ENCODE results near the gene HNRNPK. TPM values are rescaled to one million over a fixed set of nuclear protein-coding genes. Genes with fewer than 3 reads are reported as not detected.

HNRNPK gene
- polyA plus RNA-seq, 1 of the 3 experiments (the other 2 are of a cell fraction) = 470 TPM

GRCh38 chr9:84007662-84008061 is 27.6 kb upstream of the HNRNPK start (continued):
- TF ChIP-seq POLR2AphosphoS5 (IDR thresholded peaks at IDR 0.05; ENCODE audit: low read depth, low read length) = no peak
- no peak for TF ChIP-seq FOXJ3 (CRISPR knock-in tag; IDR thresholded peaks at IDR 0.05)
- TF ChIP-seq JUND (IDR thresholded peaks at IDR 0.05) = no peak
- TF ChIP-seq RFX5 (IDR thresholded peaks at IDR 0.05; ENCODE audit: low read length) = no peak
- TF ChIP-seq, protein P1, sequence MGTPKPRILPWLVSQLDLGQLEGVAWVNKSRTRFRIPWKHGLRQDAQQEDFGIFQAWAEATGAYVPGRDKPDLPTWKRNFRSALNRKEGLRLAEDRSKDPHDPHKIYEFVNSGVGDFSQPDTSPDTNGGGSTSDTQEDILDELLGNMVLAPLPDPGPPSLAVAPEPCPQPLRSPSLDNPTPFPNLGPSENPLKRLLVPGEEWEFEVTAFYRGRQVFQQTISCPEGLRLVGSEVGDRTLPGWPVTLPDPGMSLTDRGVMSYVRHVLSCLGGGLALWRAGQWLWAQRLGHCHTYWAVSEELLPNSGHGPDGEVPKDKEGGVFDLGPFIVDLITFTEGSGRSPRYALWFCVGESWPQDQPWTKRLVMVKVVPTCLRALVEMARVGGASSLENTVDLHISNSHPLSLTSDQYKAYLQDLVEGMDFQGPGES (IDR thresholded peaks at IDR 0.05; ENCODE audit: low read depth, low read length) = no peak

GRCh38 chr9:84003246-84003645 is 23.2 kb upstream of the HNRNPK start:
- no peak for DNase-seq
- H3K36me3 ChIP-seq (replicated peaks in 1 of 2; ENCODE audit: control insufficient read depth in 1 of 2, insufficient read depth in 2 of 2, low read length in 1 of 2) = peaks cover 24 to 25% of the 10 kb centered on the region in 2 experiments
- 0 out of 2 replicates have a peak overlapping the region, but pooled peaks have one; percentile 24 for H2AFZ ChIP-seq (ENCODE audit: low read depth)
- TF ChIP-seq USF2 (IDR thresholded peaks at IDR 0.05; ENCODE audit: borderline replicate concordance, low read depth, low read length) (no peak), EP300 (IDR thresholded peaks at IDR 0.05; ENCODE audit: borderline replicate concordance in 1 of 2, low read depth in 1 of 2, low read length in 1 of 2) (no peak), GATA2 (CRISPR knock-in tag; IDR thresholded peaks at IDR 0.05) (no peak), SIN3A (IDR thresholded peaks at IDR 0.05; ENCODE audit: borderline replicate concordance, low read depth, low read length) (no peak), FOXJ3 (CRISPR knock-in tag; IDR thresholded peaks at IDR 0.05) (no peak), FOSL2 (IDR thresholded peaks at IDR 0.05; ENCODE audit: borderline replicate concordance, low read depth) (no peak)
- TF ChIP-seq, protein P2, sequence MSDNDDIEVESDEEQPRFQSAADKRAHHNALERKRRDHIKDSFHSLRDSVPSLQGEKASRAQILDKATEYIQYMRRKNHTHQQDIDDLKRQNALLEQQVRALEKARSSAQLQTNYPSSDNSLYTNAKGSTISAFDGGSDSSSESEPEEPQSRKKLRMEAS (IDR thresholded peaks at IDR 0.05; ENCODE audit: low read depth) = no peak
- TF ChIP-seq, protein P3, sequence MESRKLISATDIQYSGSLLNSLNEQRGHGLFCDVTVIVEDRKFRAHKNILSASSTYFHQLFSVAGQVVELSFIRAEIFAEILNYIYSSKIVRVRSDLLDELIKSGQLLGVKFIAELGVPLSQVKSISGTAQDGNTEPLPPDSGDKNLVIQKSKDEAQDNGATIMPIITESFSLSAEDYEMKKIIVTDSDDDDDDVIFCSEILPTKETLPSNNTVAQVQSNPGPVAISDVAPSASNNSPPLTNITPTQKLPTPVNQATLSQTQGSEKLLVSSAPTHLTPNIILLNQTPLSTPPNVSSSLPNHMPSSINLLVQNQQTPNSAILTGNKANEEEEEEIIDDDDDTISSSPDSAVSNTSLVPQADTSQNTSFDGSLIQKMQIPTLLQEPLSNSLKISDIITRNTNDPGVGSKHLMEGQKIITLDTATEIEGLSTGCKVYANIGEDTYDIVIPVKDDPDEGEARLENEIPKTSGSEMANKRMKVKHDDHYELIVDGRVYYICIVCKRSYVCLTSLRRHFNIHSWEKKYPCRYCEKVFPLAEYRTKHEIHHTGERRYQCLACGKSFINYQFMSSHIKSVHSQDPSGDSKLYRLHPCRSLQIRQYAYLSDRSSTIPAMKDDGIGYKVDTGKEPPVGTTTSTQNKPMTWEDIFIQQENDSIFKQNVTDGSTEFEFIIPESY (IDR thresholded peaks at IDR 0.05; ENCODE audit: borderline replicate concordance, low read depth) = no peak
- ChIA-PET POLR2A (no interaction called here), CTCF (interaction anchor here (0.6 kb wide), 1 partner anchor 89 kb away, joined by 3 read pairs; no protein-coding TSS in a partner anchor)
- no peak overlapping the region for H3K9ac ChIP-seq
- no peaks in the 10 kb centered on the region for H3K27me3 ChIP-seq (ENCODE audit: insufficient read depth)
- H3K4me2 ChIP-seq = no peak overlapping the region
- H3K4me1 ChIP-seq (ENCODE audit: control insufficient read depth in 1 of 2, insufficient read depth in 2 of 2, low read depth in 1 of 2, low read length in 1 of 2) = peaks cover 0 to 4% of the 10 kb centered on the region in 2 experiments; a peak in 1 of 4 replicates
- peaks cover 5% of the 10 kb centered on the region; the same call in 1 of the 2 replicates for H3K9me3 ChIP-seq
- H3K9me2 ChIP-seq = no peaks in the 10 kb centered on the region
- no peak overlapping the region for H3K27ac ChIP-seq (ENCODE audit: low read depth in 2 of 2, low read length in 1 of 2)
- H3K79me2 ChIP-seq (ENCODE audit: insufficient read depth) = no peaks in the 10 kb centered on the region
- H4K20me1 ChIP-seq (ENCODE audit: insufficient read depth) = no peaks in the 10 kb centered on the region
- no peak overlapping the region for H3K4me3 ChIP-seq (ENCODE audit: low read depth in 2 of 2, low read length in 1 of 2)
- 94% methylated on average over 3 of the region's 3 CpGs for WGBS (ENCODE audit: low lambda C conversion rate)
- peaks cover 8% of the 10 kb centered on the region for H3F3A ChIP-seq (replicated peaks; ENCODE audit: insufficient read depth)

Data from SK-N-SH (cell line).